Uterus (tissue), 2 donors: ENCODE measurements around the gene MAP4K4.

Experiments used
- CTCF ChIP-seq, 4 experiments: fragments of 200-600 bp in 2 of 4; fragments of 450-650 bp in 2 of 4; sonication (generic) in 2 of 4; IDR thresholded peaks; one replicate each; pipeline ENCODE4 v1.5.1; 2016 to 2019; ENCODE audit warnings: antibody characterized with exemption in 4 of 4, mild to moderate bottlenecking in 2 of 4, moderate library complexity in 1 of 4
- POLR2A ChIP-seq, 2 donors: fragments of 450-650 bp; IDR thresholded peaks; one replicate each; pipeline ENCODE4 v1.6.1; 2016; ENCODE audit warnings: antibody characterized with exemption in 2 of 2, mild to moderate bottlenecking in 1 of 2, moderate library complexity in 1 of 2

GRCh38 chr2:101745711-101746694, 48.5 kb downstream of the MAP4K4 start:
- TF ChIP-seq CTCF (IDR thresholded peaks at IDR 0.05) (no peak), POLR2A (IDR thresholded peaks at IDR 0.05) (no peak)
